Measurements from ENCODE around the gene IMPG2. TPM values are rescaled to one million over a fixed set of nuclear protein-coding genes. Genes with fewer than 3 reads are reported as not detected.

IMPG2 gene
- total RNA-seq, 1 donor from 2014 or later: 0.30 TPM

- Histone ChIP-seq H3K4me2 (ENCODE audit: low read length) (no peak overlapping the region), H3K27ac (ENCODE audit: low read depth, low read length) (no peak overlapping the region), H3K4me3 (ENCODE audit: insufficient read depth, low read depth, low read length) (no peak overlapping the region), H3K9me3 (ENCODE audit: insufficient read depth, low read depth, low read length) (no peaks in the 10 kb centered on the region), H4K20me1 (ENCODE audit: insufficient read depth, low read length) (no peaks in the 10 kb centered on the region), H3K79me2 (ENCODE audit: insufficient read depth, low read length) (no peaks in the 10 kb centered on the region), H2AFZ (ENCODE audit: low read depth, low read length) (no peak overlapping the region), H3K9ac (ENCODE audit: low read length) (no peak overlapping the region), H3K27me3 (ENCODE audit: insufficient read depth, low read length) (no peaks in the 10 kb centered on the region), H3K36me3 (ENCODE audit: insufficient read depth, low read length) (no peaks in the 10 kb centered on the region), H3K4me1 (ENCODE audit: insufficient read depth, low read length) (no peaks in the 10 kb centered on the region)
- H3K36me3 Mint-ChIP-seq (ENCODE audit: low read depth, unreplicated experiment): no peaks in the 10 kb centered on the region
- H3K27ac Mint-ChIP-seq (ENCODE audit: unreplicated experiment): no peak overlapping the region
- DNase-seq (ENCODE audit: low read depth) (no peak), FAIRE-seq (no peak)
- H3K4me1 Mint-ChIP-seq (ENCODE audit: low read depth, unreplicated experiment): no peaks in the 10 kb centered on the region
- TF ChIP-seq, protein P1, sequence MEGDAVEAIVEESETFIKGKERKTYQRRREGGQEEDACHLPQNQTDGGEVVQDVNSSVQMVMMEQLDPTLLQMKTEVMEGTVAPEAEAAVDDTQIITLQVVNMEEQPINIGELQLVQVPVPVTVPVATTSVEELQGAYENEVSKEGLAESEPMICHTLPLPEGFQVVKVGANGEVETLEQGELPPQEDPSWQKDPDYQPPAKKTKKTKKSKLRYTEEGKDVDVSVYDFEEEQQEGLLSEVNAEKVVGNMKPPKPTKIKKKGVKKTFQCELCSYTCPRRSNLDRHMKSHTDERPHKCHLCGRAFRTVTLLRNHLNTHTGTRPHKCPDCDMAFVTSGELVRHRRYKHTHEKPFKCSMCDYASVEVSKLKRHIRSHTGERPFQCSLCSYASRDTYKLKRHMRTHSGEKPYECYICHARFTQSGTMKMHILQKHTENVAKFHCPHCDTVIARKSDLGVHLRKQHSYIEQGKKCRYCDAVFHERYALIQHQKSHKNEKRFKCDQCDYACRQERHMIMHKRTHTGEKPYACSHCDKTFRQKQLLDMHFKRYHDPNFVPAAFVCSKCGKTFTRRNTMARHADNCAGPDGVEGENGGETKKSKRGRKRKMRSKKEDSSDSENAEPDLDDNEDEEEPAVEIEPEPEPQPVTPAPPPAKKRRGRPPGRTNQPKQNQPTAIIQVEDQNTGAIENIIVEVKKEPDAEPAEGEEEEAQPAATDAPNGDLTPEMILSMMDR (IDR thresholded peaks at IDR 0.05; ENCODE audit: insufficient read depth, low read depth, low read length): no peak
- no peak for TF ChIP-seq EZH2 (IDR thresholded peaks at IDR 0.05; ENCODE audit: insufficient read depth, low read length)
- H3K4me3 Mint-ChIP-seq (ENCODE audit: unreplicated experiment): no peak overlapping the region
- H3K27me3 Mint-ChIP-seq (ENCODE audit: low read depth, unreplicated experiment): no peaks in the 10 kb centered on the region
- peaks cover 2% of the 10 kb centered on the region for H3K9me3 Mint-ChIP-seq (ENCODE audit: unreplicated experiment)
Measured at GRCh38 chr3:101262393-101263240, 57.8 kb downstream of the IMPG2 start.

DNA sequence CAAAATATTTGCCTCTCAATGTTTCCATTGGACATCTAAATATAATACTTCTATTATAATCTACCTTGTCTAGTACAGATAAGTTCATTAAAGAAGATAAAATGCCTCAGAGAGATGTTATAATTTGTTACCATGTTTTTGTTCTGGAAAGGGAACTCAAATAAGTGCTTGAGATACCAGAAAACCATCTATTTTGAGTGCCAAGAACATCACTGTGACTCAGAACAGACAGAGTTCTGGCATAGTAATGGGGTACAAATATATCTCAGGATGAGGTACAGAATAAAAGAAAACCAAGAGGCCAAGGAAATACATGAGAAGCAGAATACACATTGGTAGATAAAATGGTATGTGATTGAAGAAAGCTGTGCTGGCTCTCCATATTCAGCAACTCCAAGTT, 58.9 kb downstream of the IMPG2 start:
- TF ChIP-seq, protein P1 (IDR thresholded peaks at IDR 0.05; ENCODE audit: insufficient read depth, low read depth, low read length): no peak
- TF ChIP-seq EZH2 (IDR thresholded peaks at IDR 0.05; ENCODE audit: insufficient read depth, low read length): no peak
- no peak overlapping the region for H3K4me3 ChIP-seq (ENCODE audit: insufficient read depth, low read depth, low read length)
- Mint-ChIP-seq H3K9me3 (ENCODE audit: unreplicated experiment) (peaks cover 2% of the 10 kb centered on the region), H3K4me1 (ENCODE audit: low read depth, unreplicated experiment) (no peaks in the 10 kb centered on the region), H3K36me3 (ENCODE audit: low read depth, unreplicated experiment) (no peaks in the 10 kb centered on the region), H3K27me3 (ENCODE audit: low read depth, unreplicated experiment) (no peaks in the 10 kb centered on the region), H3K4me3 (ENCODE audit: unreplicated experiment) (no peak overlapping the region), H3K27ac (ENCODE audit: unreplicated experiment) (no peak overlapping the region)
- no peaks in the 10 kb centered on the region for H4K20me1 ChIP-seq (ENCODE audit: insufficient read depth, low read length)
- no peak overlapping the region for H3K9ac ChIP-seq (ENCODE audit: low read length)
- FAIRE-seq (peak; percentile 41), DNase-seq (ENCODE audit: low read depth) (peak; percentile 67)
- H3K36me3 ChIP-seq (ENCODE audit: insufficient read depth, low read length): no peaks in the 10 kb centered on the region
- H3K4me1 ChIP-seq (ENCODE audit: insufficient read depth, low read length): no peaks in the 10 kb centered on the region
- H3K9me3 ChIP-seq (ENCODE audit: insufficient read depth, low read depth, low read length): no peaks in the 10 kb centered on the region
- no peak overlapping the region for H3K27ac ChIP-seq (ENCODE audit: low read depth, low read length)
- H3K27me3 ChIP-seq (ENCODE audit: insufficient read depth, low read length): no peaks in the 10 kb centered on the region
- H2AFZ ChIP-seq (ENCODE audit: low read depth, low read length): no peak overlapping the region
- H3K79me2 ChIP-seq (ENCODE audit: insufficient read depth, low read length): no peaks in the 10 kb centered on the region
- H3K4me2 ChIP-seq (ENCODE audit: low read length): no peak overlapping the region

Data from astrocyte (in vitro differentiated cells and primary cell).